ENCODE results near the gene FBXL12. TPM values are rescaled to one million over a fixed set of nuclear protein-coding genes. Genes with fewer than 3 reads are reported as not detected.
A peak's percentile ranks its signal among the peaks of the same experiment; 100 is the strongest.
"Not testable (repeated sequence)": the region's sequence is repeated elsewhere in the genome, so short reads cannot be mapped to it uniquely, and the experiment has no call there.

Gene FBXL12
- polyA plus RNA-seq, 2 of the 4 experiments (the other 2 are of a cell fraction), result 10.3 to 10.5 TPM

- TF ChIP-seq HMGXB4 (CRISPR knock-in tag; IDR thresholded peaks at IDR 0.05; ENCODE audit: borderline replicate concordance), result no peak
- TF ChIP-seq BHLHE40 (IDR thresholded peaks at IDR 0.05; ENCODE audit: low read depth, low read length), result no peak
- no peak for TF ChIP-seq RFX5 (IDR thresholded peaks at IDR 0.05)
- TF ChIP-seq ATOH8 (CRISPR knock-in tag; IDR thresholded peaks at IDR 0.05; ENCODE audit: low read depth), result no peak
- TF ChIP-seq JUN (IDR thresholded peaks at IDR 0.05), result peak; percentile 67 to 86
- no peak for TF ChIP-seq NR3C1 (IDR thresholded peaks at IDR 0.05)
- no peak for TF ChIP-seq NFE2L2 (conservative IDR thresholded peaks at IDR 0.05; ENCODE audit: low read length)
- no peak for TF ChIP-seq CBX8 (IDR thresholded peaks at IDR 0.05)
- no peak for TF ChIP-seq RNF2 (IDR thresholded peaks at IDR 0.05; ENCODE audit: borderline replicate concordance, low read depth)
- no peak for TF ChIP-seq SMC3 (IDR thresholded peaks at IDR 0.05)
- no peak for TF ChIP-seq CHD4 (IDR thresholded peaks at IDR 0.05; ENCODE audit: borderline replicate concordance)
- TF ChIP-seq POLR2A (IDR thresholded peaks at IDR 0.05; ENCODE audit: low read length), result peak; percentile 84
- no peak for TF ChIP-seq MAZ (IDR thresholded peaks at IDR 0.05; ENCODE audit: borderline replicate concordance, low read depth, low read length)
Observed at GRCh38 chr19:9827289-9828238, 8.7 kb upstream of the FBXL12 start, which contains the start of gene UBL5 (continued).

- FAIRE-seq, result no peak
Observed at GRCh38 chr19:9823816-9824215, 4.9 kb upstream of the FBXL12 start.

GRCh38 chr19:9820034-9820433 is 1.2 kb upstream of the FBXL12 start:
- Histone ChIP-seq H3K27ac (peak overlapping the region; percentile 66 to 78; a peak in 5 of 6 replicates), H3K4me2 (peak overlapping the region; percentile 69), H3K4me3 (0 out of 3 replicates have a peak overlapping the region, but pooled peaks have one; percentile 10)
- DNase-seq (ENCODE audit: low read depth in 1 of 2, low spot score in 1 of 2); ATAC-seq; FAIRE-seq; H3K9me3 ChIP-seq; CTCF ChIA-PET; POLR2A ChIA-PET; H3K4me1 ChIP-seq: not testable (repeated sequence)
- 91% methylated on average over 7 of the region's 8 CpGs for whole genome bisulfite sequencing (ENCODE audit: missing lambda C conversion rate)

More at GRCh38 chr19:9823816-9824215, 4.9 kb upstream of the FBXL12 start:
- ChIA-PET CTCF (no interaction called here), POLR2A (no interaction called here)
- TF ChIP-seq SREBF2 (IDR thresholded peaks at IDR 0.05) (no peak), CTCF (IDR thresholded peaks at IDR 0.05) (no peak), ZNF302 (CRISPR knock-in tag; IDR thresholded peaks at IDR 0.05) (no peak), BCL3 (IDR thresholded peaks at IDR 0.05) (no peak), HES2 (IDR thresholded peaks at IDR 0.05) (no peak), ZSCAN20 (CRISPR knock-in tag; IDR thresholded peaks at IDR 0.05) (no peak), CHD2 (IDR thresholded peaks at IDR 0.05; ENCODE audit: low read length, partially characterized antibody) (no peak), KDM1A (IDR thresholded peaks at IDR 0.05; ENCODE audit: low read depth) (no peak)
- Histone ChIP-seq H3K4me1 (peaks cover 10% of the 10 kb centered on the region), H3K27ac (no peak overlapping the region), H3K9me3 (no peaks in the 10 kb centered on the region), H3K4me2 (no peak overlapping the region), H3K4me3 (no peak overlapping the region)
- no peak for DNase-seq (ENCODE audit: low read depth in 1 of 2, low spot score in 1 of 2)
- WGBS (ENCODE audit: missing lambda C conversion rate), result 91% methylated on average over 5 of the region's 5 CpGs
- no peak for ATAC-seq
